Calu3 (cell line): ENCODE data around the gene PMS2. TPM values are rescaled to one million over a fixed set of nuclear protein-coding genes. Genes with fewer than 3 reads are reported as not detected.

Source experiments
- BruUV-seq: library from RNA; stranded (reverse); fragments of 400-500 nt; replicated peaks from 2 replicates; lab custom pipeline; 2021; lab: Mats Ljungman, UMichigan
- CTCF ChIA-PET: fragments of 300-600 bp; sonication (Branson Sonifier 250); formaldehyde crosslinking; loops from one replicate; lab custom pipeline; 2022; ENCODE audit warnings: antibody characterized with exemption; lab: Charles Lee
- DNase-seq: peaks from one replicate; pipeline ENCODE4 v3.0.0; 2022
- H3K27ac Mint-ChIP-seq: one replicate; pipeline ENCODE4 v1.8.0; 2022; ENCODE audit warnings: mixed read lengths; ENCODE audit not compliant: unreplicated experiment
- H3K27me3 Mint-ChIP-seq: one replicate; pipeline ENCODE4 v1.8.0; 2022; ENCODE audit warnings: mixed read lengths; ENCODE audit not compliant: unreplicated experiment
- H3K36me3 Mint-ChIP-seq: one replicate; pipeline ENCODE4 v1.8.0; 2022; ENCODE audit warnings: mild to moderate bottlenecking, moderate library complexity, mixed read lengths; ENCODE audit not compliant: insufficient read depth, unreplicated experiment
- H3K4me1 Mint-ChIP-seq: one replicate; pipeline ENCODE4 v1.8.0; 2022; ENCODE audit warnings: mild to moderate bottlenecking, low read depth, mixed read lengths; ENCODE audit not compliant: unreplicated experiment
- H3K4me3 Mint-ChIP-seq: one replicate; pipeline ENCODE4 v1.8.0; 2022; ENCODE audit warnings: mild to moderate bottlenecking, low read depth, moderate library complexity, mixed read lengths; ENCODE audit not compliant: unreplicated experiment
- H3K9me3 Mint-ChIP-seq: one replicate; pipeline ENCODE4 v1.8.0; 2022; ENCODE audit warnings: low read depth, mixed read lengths; ENCODE audit not compliant: unreplicated experiment
- intact Hi-C: fragments of 100-400 bp; cut with micrococcal nuclease; formaldehyde crosslinking; loops from one replicate; pipeline ENCODE4 v1.10.0; 2022; ENCODE audit not compliant: unreplicated experiment
- total RNA-seq: library from RNA; stranded (reverse); gene quantifications from 2 replicates; pipeline ENCODE4 v1.2.3, GENCODE V29; 2022
- TF ChIP-seq, protein P1 (sequence below): fragments of 200-600 bp; IDR thresholded peaks from one replicate; pipeline ENCODE4 v1.8.0; 2022; ENCODE audit warnings: antibody characterized with exemption; ENCODE audit not compliant: unreplicated experiment

Gene PMS2
- total RNA-seq, 1 experiment from 2014 or later = 32.6 TPM

GRCh38 chr7:6031567-6031966 lies 22.7 kb upstream of the PMS2 start:
- TF ChIP-seq, protein P1, sequence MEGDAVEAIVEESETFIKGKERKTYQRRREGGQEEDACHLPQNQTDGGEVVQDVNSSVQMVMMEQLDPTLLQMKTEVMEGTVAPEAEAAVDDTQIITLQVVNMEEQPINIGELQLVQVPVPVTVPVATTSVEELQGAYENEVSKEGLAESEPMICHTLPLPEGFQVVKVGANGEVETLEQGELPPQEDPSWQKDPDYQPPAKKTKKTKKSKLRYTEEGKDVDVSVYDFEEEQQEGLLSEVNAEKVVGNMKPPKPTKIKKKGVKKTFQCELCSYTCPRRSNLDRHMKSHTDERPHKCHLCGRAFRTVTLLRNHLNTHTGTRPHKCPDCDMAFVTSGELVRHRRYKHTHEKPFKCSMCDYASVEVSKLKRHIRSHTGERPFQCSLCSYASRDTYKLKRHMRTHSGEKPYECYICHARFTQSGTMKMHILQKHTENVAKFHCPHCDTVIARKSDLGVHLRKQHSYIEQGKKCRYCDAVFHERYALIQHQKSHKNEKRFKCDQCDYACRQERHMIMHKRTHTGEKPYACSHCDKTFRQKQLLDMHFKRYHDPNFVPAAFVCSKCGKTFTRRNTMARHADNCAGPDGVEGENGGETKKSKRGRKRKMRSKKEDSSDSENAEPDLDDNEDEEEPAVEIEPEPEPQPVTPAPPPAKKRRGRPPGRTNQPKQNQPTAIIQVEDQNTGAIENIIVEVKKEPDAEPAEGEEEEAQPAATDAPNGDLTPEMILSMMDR = no peak
- no peaks in the 10 kb centered on the region for H3K27me3 Mint-ChIP-seq
- H3K4me3 Mint-ChIP-seq = no peak overlapping the region
- no TSS peak for BruUV-seq
- CTCF ChIA-PET = no interaction called here
- peak overlapping the region; percentile 63 for H3K27ac Mint-ChIP-seq
- DNase-seq = no peak
- peaks cover 88% of the 10 kb centered on the region for H3K36me3 Mint-ChIP-seq
- H3K9me3 Mint-ChIP-seq = no peaks in the 10 kb centered on the region
- intact Hi-C loops = no loop called here
- peaks cover 3% of the 10 kb centered on the region for H3K4me1 Mint-ChIP-seq

- no peak for DNase-seq
- CTCF ChIA-PET = no interaction called here
- Mint-ChIP-seq H3K4me1 (peaks cover 6% of the 10 kb centered on the region), H3K4me3 (no peak within 1 kb of the TSS), H3K27me3 (no peaks in the 10 kb centered on the region), H3K9me3 (no peaks in the 10 kb centered on the region), H3K36me3 (peaks cover 88% of the 10 kb centered on the region), H3K27ac (peak within 1 kb of the TSS; percentile 63)
- intact Hi-C loops = no loop called here
- TF ChIP-seq, protein P1 = no peak
- BruUV-seq = no TSS peak
These were observed 22.1 kb upstream of the PMS2 start, which contains the start of gene ANKRD61 for GRCh38 chr7:6030988-6031387. TSS of gene ANKRD61 (plus strand) at chr7:6031376. CDS start at chr7:6031376, 0 bp downstream.

DNA sequence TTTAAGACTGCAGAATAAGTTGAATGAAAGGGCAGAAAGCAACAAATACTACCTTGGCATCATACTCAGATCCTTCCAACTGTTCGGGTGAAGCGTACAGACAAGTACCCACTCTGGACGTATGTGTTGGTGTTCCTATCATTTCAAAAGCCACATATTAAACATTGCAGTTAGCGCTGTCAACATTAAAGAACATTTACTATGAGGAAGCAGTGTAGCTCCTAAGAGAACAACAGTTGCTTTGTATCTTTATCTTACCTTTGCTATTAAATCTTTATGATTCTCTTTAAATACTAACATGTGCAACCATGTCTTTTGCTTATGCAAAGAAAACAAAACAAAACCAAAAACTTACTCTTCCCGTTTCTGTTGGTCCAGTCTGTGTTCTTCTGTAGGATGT lies 19.7 kb upstream of the PMS2 start:
- no peaks in the 10 kb centered on the region for H3K9me3 Mint-ChIP-seq
- DNase-seq = no peak
- no TSS peak for BruUV-seq
- TF ChIP-seq, protein P1 = no peak
- H3K4me1 Mint-ChIP-seq = peaks cover 6% of the 10 kb centered on the region
- H3K36me3 Mint-ChIP-seq = peaks cover 86% of the 10 kb centered on the region
- H3K4me3 Mint-ChIP-seq = no peak overlapping the region
- no peaks in the 10 kb centered on the region for H3K27me3 Mint-ChIP-seq
- CTCF ChIA-PET = no interaction called here
- intact Hi-C loops = no loop called here
- H3K27ac Mint-ChIP-seq = no peak overlapping the region

GRCh38 chr7:6027806-6028365 lies 19.0 kb upstream of the PMS2 start:
- H3K4me1 Mint-ChIP-seq = peaks cover 6% of the 10 kb centered on the region
- H3K36me3 Mint-ChIP-seq = peaks cover 87% of the 10 kb centered on the region
- no peak overlapping the region for H3K4me3 Mint-ChIP-seq
- no peak for DNase-seq
- H3K9me3 Mint-ChIP-seq = no peaks in the 10 kb centered on the region
- no peak overlapping the region for H3K27ac Mint-ChIP-seq
- CTCF ChIA-PET = interaction anchor here (0.6 kb wide), 2 partner anchors 28 to 1583 kb away, joined by 3 to 6 read pairs; no protein-coding TSS in a partner anchor
- TF ChIP-seq, protein P1 = no peak
- BruUV-seq = no TSS peak
- intact Hi-C loops = no loop called here
- no peaks in the 10 kb centered on the region for H3K27me3 Mint-ChIP-seq
